Mesothelial cell of epicardium (in vitro differentiated cells): ENCODE measurements around the gene MELTF. TPM values are rescaled to one million over a fixed set of nuclear protein-coding genes. Genes with fewer than 3 reads are reported as not detected.

Experiments
- DNase-seq, 2 experiments: peaks; one replicate each; pipeline ENCODE4 v3.0.0; 2021; ENCODE audit warnings: low spot score in 2 of 2; ENCODE audit not compliant: unreplicated experiment in 2 of 2
- H3K27ac Mint-ChIP-seq: 2 replicates; pipeline ENCODE4 v1.8.0; 2021; ENCODE audit warnings: mixed read lengths
- H3K27me3 Mint-ChIP-seq: 2 replicates; pipeline ENCODE4 v1.8.0; 2021; ENCODE audit warnings: low read depth, mixed read lengths
- H3K36me3 Mint-ChIP-seq: 2 replicates; pipeline ENCODE4 v1.8.0; 2021; ENCODE audit warnings: mixed read lengths
- H3K4me1 Mint-ChIP-seq: 2 replicates; pipeline ENCODE4 v1.8.0; 2021; ENCODE audit warnings: mixed read lengths
- H3K4me3 Mint-ChIP-seq: 2 replicates; pipeline ENCODE4 v1.8.0; 2021; ENCODE audit warnings: mild to moderate bottlenecking, moderate library complexity, mixed read lengths
- H3K9me3 Mint-ChIP-seq: 2 replicates; pipeline ENCODE4 v1.8.0; 2021; ENCODE audit warnings: mixed read lengths
- total RNA-seq: library from RNA; stranded (reverse); gene quantifications from 3 replicates; pipeline ENCODE4 v1.2.1, GENCODE V29; 2021
- TF ChIP-seq, protein P1 (sequence below): fragments of 200-600 bp; sonication (generic); IDR thresholded peaks from one replicate; pipeline ENCODE4 v1.5.0; 2021; ENCODE audit warnings: antibody characterized with exemption; ENCODE audit not compliant: unreplicated experiment

MELTF gene
- total RNA-seq, 1 donor from 2014 or later, result 9.2 TPM

DNA sequence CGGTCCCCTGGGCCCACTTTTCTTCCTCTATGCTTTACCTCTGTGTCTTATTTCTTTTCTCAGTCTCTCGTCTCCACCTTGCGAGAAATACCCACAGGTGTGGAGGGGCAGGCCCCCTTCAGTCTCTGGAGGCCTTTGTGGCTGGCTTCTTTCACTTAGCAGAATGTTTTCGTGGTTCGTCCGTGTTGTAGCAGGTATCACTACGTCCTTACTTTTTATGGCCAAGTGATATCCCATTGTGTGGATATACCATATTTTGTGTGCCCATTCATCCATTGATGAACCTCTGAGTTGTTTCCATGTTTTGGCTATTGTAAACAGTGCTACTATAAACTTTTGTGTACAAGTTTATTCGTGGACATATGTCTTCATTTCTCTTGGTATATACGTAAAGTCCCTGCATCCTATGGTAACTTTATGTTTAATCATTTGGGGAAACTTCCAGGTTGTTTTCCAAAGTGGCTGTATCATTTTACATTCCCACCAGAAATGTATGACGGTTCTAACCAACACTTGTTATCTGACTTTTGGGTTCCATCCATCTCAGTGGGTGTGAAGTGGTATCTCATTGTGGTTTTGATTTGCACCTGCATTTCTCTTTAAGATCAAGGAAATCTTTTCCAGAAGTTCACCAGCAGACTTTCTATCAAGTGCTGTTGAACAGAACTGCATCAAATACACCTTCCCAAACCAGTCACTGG, 66.5 kb downstream of the MELTF start:
- no peak for DNase-seq
- no peak overlapping the region for H3K27ac Mint-ChIP-seq
- H3K27me3 Mint-ChIP-seq, result peaks cover 89% of the 10 kb centered on the region
- no peaks in the 10 kb centered on the region for H3K4me1 Mint-ChIP-seq
- TF ChIP-seq, protein P1, sequence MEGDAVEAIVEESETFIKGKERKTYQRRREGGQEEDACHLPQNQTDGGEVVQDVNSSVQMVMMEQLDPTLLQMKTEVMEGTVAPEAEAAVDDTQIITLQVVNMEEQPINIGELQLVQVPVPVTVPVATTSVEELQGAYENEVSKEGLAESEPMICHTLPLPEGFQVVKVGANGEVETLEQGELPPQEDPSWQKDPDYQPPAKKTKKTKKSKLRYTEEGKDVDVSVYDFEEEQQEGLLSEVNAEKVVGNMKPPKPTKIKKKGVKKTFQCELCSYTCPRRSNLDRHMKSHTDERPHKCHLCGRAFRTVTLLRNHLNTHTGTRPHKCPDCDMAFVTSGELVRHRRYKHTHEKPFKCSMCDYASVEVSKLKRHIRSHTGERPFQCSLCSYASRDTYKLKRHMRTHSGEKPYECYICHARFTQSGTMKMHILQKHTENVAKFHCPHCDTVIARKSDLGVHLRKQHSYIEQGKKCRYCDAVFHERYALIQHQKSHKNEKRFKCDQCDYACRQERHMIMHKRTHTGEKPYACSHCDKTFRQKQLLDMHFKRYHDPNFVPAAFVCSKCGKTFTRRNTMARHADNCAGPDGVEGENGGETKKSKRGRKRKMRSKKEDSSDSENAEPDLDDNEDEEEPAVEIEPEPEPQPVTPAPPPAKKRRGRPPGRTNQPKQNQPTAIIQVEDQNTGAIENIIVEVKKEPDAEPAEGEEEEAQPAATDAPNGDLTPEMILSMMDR, result no peak
- H3K9me3 Mint-ChIP-seq, result no peaks in the 10 kb centered on the region
- H3K4me3 Mint-ChIP-seq, result no peak overlapping the region
- no peaks in the 10 kb centered on the region for H3K36me3 Mint-ChIP-seq

DNA sequence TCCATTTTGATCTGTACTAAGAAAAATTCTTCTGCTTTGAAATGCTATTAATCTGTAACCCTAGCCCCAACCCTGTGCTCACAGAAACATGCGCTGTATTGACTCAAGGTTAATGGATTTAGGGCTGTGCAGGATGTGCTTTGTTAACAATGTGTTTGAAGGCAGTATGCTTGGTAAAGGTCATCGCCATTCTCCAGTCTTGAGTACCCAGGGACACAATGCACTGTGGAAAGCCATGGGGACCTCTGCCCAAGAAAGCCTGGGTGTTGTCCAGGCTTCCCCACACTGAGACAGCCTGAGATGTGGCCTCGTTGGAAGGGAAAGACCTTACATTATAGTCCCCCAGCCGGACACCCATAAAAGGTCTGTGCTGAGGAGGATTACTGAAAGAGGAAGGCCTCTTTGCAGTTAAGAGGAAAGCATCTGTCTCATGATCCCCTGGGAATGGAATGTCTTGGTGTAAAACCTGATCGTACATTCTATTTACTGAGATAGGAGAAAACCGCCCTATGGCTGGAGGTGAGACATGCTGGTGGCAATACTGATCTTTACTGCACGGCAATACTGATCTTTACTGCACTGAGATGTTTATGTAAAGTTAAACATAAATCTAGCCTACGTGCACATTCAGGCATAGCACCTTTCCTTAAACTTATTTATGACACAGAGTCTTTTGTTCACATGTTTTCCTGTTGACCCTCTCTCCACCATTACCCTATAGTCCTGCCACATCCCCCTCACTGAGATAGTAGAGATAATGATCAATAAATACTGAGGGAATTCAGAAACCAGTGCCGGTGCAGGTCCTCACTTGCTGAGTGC, 67.3 kb downstream of the MELTF start:
- Mint-ChIP-seq H3K9me3 (no peaks in the 10 kb centered on the region), H3K4me3 (no peak overlapping the region), H3K36me3 (no peaks in the 10 kb centered on the region), H3K27me3 (peaks cover 81% of the 10 kb centered on the region), H3K4me1 (no peaks in the 10 kb centered on the region), H3K27ac (no peak overlapping the region)
- TF ChIP-seq, protein P1, result no peak
- DNase-seq, result no peak

DNA sequence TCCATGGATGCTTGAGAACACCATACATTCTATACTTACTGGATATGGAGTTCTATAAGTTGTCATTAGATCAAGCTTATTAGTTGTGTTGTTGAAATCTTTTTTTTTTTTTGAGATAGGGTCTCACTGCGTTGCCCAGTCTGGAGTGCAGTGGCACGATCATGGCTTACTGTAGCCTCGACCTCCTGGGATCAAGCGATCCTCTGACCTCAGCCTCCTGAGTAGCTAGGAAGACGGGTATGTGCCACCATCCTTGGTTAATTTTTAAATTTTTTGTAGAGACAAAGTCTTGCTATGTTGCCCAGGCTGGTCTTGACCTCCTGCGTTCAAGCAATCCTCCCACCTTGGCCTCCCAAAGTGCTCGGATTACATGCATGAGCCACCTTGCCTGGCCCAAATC, 74.8 kb downstream of the MELTF start:
- TF ChIP-seq, protein P1, result no peak
- H3K27me3 Mint-ChIP-seq, result peaks cover 60% of the 10 kb centered on the region
- no peak for DNase-seq
- no peaks in the 10 kb centered on the region for H3K4me1 Mint-ChIP-seq
- H3K9me3 Mint-ChIP-seq, result peaks cover 4% of the 10 kb centered on the region
- H3K4me3 Mint-ChIP-seq, result no peak overlapping the region
- no peaks in the 10 kb centered on the region for H3K36me3 Mint-ChIP-seq
- no peak overlapping the region for H3K27ac Mint-ChIP-seq

Other genes starting within 250 kb of the MELTF start
- 44.4 to 47.3 TPM (median 46.5 TPM) in 3 replicates for gene SENP5, start 161.9 kb downstream of the MELTF start, total RNA-seq
- 77.9 to 83.0 TPM (median 82.8 TPM) in 3 replicates for gene NCBP2, start 87.3 kb downstream of the MELTF start, total RNA-seq
- 0.70 to 0.91 TPM (median 0.74 TPM) in 3 replicates for gene PIGZ, start 61.0 kb downstream of the MELTF start, total RNA-seq